Peyer's patch (tissue), 4 donors: ENCODE measurements around the gene DIS3L2.

ENCODE experiments used
- POLR2A ChIP-seq, 2 donors: fragments of 450-650 bp; IDR thresholded peaks; one replicate each; pipeline ENCODE4 v1.5.1; 2017; ENCODE audit warnings: antibody characterized with exemption in 2 of 2, mild to moderate bottlenecking in 2 of 2, moderate library complexity in 2 of 2
- TF ChIP-seq, protein P1 (sequence below), 6 experiments: fragments of 450-650 bp in 4 of 6; fragments of 200-600 bp in 2 of 6; sonication (generic) in 1 of 6; IDR thresholded peaks; one replicate each; pipeline ENCODE4 v1.5.1; 2017 to 2019; ENCODE audit warnings: antibody characterized with exemption in 6 of 6, mild to moderate bottlenecking in 3 of 6, moderate library complexity in 1 of 6

DNA sequence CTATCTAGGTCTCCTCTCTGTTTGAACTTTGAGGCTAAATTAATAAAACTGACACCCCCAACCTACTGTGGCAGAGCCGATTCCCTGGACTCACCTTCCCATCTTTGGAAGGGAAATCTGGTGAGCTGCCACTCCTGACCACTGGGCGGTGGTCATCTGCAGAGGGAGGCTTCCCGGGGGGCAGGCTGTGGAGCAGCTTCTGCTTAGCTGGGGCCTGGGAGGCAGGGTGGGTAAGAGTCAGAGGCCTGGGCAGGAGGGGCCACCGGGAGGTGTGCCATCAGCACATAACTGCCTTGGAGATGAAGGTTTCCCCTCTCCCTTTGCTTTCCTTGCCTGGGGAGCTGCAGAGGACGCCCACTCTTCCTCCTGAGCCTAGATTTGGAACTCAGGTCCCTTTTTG is 33.0 kb upstream of the DIS3L2 start:
- no peak for TF ChIP-seq POLR2A (IDR thresholded peaks at IDR 0.05)
- TF ChIP-seq, protein P1, sequence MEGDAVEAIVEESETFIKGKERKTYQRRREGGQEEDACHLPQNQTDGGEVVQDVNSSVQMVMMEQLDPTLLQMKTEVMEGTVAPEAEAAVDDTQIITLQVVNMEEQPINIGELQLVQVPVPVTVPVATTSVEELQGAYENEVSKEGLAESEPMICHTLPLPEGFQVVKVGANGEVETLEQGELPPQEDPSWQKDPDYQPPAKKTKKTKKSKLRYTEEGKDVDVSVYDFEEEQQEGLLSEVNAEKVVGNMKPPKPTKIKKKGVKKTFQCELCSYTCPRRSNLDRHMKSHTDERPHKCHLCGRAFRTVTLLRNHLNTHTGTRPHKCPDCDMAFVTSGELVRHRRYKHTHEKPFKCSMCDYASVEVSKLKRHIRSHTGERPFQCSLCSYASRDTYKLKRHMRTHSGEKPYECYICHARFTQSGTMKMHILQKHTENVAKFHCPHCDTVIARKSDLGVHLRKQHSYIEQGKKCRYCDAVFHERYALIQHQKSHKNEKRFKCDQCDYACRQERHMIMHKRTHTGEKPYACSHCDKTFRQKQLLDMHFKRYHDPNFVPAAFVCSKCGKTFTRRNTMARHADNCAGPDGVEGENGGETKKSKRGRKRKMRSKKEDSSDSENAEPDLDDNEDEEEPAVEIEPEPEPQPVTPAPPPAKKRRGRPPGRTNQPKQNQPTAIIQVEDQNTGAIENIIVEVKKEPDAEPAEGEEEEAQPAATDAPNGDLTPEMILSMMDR (IDR thresholded peaks at IDR 0.05): no peak
